AG10803 (cell line): Measurements from ENCODE around the gene SEC22A.

Source experiments
- DNase-seq: peaks from one replicate; pipeline ENCODE4 v3.0.0; 2010; ENCODE audit warnings: low read depth
- H3K4me3 ChIP-seq: 2 replicates; pipeline ENCODE4 v1.5.1; 2011; ENCODE audit warnings: mild to moderate bottlenecking, low read length, control low read depth
- TF ChIP-seq, protein P1 (sequence below): conservative IDR thresholded peaks from 2 replicates; pipeline ENCODE4 v1.5.1; 2011; ENCODE audit warnings: mild to moderate bottlenecking, low read length, control low read depth, inconsistent platforms

SEC22A gene

DNA sequence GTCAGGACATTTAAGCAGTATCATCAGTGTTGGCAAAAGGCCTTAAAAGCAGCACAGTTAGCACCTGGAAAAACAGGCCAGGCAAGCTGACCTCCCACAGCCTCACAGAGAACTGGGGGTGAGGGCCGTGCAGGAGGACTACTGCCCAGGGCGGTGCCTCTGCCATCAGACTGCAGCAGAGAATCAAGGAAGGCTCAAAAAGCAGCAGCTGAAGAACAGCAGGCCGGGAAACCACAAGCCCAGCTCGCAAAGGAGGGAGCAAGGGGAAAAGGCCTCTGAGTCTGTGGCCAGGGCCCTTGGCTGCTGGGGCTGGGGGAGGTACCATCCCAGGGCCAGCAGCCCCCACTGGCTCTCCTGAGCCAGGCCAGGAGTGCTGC lies 84.2 kb downstream of the SEC22A start:
- no peak overlapping the region for H3K4me3 ChIP-seq
- DNase-seq = no peak
- TF ChIP-seq, protein P1, sequence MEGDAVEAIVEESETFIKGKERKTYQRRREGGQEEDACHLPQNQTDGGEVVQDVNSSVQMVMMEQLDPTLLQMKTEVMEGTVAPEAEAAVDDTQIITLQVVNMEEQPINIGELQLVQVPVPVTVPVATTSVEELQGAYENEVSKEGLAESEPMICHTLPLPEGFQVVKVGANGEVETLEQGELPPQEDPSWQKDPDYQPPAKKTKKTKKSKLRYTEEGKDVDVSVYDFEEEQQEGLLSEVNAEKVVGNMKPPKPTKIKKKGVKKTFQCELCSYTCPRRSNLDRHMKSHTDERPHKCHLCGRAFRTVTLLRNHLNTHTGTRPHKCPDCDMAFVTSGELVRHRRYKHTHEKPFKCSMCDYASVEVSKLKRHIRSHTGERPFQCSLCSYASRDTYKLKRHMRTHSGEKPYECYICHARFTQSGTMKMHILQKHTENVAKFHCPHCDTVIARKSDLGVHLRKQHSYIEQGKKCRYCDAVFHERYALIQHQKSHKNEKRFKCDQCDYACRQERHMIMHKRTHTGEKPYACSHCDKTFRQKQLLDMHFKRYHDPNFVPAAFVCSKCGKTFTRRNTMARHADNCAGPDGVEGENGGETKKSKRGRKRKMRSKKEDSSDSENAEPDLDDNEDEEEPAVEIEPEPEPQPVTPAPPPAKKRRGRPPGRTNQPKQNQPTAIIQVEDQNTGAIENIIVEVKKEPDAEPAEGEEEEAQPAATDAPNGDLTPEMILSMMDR = no peak

DNA sequence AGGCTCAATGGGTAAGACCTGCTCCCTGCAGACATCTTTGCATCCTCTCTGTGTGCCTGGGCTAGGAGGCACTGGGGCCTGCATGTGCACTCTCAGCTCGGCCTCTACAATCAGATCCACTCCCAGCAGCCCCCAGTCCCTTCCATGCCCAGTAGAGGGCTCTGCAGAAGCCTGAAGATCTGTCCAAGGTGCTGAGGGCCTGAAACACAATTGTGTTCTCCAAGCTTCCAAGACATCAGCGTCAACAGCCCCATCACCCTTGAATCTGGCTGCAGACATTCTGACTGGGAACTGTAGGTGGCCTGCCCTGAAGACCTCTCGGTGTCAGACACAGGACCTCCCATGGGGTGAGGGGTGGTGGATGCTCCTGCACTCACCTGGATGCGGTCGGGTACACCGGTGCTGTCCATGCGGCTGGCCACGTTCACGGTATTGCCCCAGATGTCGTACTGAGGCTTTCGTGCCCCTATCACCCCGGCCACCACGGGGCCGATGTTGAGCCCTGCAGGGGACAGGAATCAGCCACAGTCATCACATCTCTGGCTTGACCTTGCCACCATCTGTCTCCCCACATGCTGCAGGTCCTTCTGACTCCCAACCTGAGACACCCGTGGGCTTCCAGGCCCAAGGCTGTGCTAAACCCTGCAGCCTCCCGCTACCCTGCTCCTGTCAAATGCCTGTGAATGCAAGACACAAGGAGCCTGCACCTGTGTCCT lies 84.7 kb downstream of the SEC22A start:
- TF ChIP-seq, protein P1 = peak; percentile 88
- DNase-seq = peak; percentile 50
- H3K4me3 ChIP-seq = no peak overlapping the region

DNA sequence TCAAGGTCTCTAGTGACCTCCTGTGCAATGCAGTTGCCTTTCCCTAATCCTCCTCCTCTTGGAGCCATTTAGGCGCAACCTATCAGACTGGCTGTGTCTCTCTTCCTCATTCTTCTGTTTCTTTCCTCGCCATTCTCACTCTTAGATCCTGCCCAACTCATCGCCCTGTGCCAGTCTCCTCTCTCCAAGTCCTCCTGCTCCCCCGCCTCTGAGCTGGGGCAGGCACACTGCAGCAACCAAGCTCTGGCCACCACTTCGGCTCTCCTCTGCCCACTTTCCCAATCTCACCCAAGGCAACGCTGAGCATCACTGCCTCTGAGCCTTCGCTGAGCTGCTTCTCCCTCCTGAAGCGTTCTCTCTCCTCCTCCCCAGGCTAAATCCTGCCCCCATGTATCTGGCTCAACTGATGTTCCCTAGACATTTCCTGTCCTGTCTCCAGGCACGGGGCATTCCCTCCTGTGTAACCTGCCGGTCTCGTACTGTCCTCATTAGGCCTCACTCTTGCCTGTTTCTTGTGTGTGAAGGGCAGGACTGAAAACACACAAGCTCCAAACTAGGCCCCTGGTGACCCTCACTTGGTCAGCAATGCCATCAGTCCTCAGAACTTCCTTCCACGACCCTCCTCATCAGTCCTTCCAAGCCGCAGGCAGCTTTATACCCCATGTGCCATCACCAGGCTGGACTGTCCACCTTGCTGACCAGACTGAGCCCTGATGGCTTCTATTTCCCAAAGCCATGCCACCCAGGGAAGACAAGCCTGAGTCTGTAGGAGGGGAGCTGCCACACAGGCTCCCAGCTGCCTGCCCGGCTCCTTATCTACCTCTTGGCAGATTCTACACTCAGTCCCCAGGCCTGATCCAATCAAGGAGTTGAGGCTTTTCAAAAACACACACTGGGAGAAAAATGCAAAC lies 85.6 kb downstream of the SEC22A start:
- TF ChIP-seq, protein P1 = no peak
- no peak overlapping the region for H3K4me3 ChIP-seq
- no peak for DNase-seq

DNA sequence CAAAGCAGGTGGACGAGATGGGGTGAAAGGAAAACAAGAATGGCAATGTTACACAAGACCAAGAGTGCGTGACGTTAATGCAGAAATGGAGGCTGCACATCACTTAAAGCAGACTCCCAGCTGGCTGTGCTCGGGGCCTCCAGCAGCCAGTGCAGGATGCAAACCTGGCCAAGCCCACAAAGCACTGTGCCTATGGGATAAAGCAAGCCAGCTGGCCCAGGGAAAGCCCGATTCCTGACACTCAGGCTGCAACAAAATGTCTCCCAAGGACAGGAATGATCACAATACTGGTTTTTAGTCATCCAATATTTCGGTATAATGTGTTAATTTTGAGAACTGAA lies 86.2 kb downstream of the SEC22A start:
- TF ChIP-seq, protein P1 = no peak
- no peak overlapping the region for H3K4me3 ChIP-seq
- DNase-seq = no peak

DNA sequence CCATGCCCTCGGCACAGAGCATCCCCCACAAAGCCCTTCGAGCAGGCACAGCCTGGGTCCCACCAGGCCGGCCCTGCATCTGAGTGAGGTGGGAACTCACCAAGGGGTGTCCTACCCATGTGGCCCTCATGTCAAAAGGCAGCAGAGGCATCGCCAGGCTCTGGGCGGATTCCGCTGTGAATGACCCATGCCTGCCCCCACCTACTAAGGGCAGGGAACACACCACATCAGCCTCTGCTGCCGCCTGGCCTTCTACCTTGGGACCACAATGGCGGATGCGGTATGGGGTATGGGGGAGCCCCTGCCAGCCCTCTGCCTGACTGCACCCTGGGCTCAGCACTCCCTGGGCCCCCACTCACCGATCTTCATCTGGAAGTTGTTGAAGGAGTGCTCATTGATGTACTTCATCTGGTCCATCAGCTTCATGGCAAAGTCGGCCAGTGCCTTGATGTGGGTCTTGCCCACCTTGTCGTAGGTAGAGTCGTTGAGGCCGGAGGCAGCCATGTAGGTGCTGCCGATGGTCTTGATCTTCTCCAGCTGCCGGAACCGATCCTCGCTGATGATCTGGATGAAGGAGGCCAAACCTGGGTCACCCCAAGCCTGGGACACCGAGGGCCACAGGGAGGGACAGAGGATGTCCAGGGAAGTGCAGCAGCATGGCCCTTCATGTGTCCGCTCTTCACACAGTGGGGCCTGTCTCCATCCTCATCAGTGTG lies 87.8 kb downstream of the SEC22A start:
- H3K4me3 ChIP-seq = no peak overlapping the region
- TF ChIP-seq, protein P1 = no peak
- no peak for DNase-seq

DNA sequence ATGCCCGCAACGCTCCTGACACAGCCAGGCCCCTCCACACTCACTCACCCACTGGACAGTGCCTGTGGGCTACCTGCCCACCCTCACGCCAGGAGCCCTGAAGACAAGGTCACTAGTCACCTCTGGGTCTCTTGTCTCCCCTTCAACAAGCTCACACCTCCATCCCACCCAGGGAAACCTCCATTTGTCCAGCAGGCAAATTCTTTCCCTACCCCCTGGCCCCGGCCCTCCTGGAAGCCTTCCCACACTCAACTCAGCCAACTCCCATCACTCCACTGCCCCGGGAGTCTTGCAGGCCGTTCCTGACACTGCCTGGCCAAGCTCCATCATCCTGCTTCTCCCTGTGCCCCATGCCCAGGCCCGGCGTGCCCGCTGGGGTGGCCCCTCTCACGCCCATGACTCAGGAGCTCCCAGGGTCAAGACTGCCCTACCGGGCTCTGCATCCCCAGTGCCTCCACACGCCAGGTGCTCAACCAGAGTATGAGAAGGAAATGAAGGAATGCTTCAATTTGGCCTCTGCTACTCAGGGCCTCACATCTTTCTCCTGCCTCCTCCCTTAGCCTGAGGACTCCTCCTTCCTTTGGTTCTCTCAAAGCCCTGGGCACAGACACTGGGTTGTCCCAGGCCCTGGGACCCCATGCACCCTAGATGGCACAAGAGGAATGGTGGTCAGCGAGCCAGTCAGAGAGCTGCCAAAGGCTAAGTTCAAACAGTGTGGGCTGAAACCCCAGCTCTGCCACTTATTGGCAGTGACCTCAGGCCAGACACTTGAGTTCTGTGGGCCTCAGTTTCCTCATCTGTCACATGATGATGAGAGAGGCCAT lies 88.6 kb downstream of the SEC22A start:
- TF ChIP-seq, protein P1 = no peak
- H3K4me3 ChIP-seq = no peak overlapping the region
- DNase-seq = no peak
